Neural cell (in vitro differentiated cells): ENCODE results near the gene WNT7A. TPM values are rescaled to one million over a fixed set of nuclear protein-coding genes. Genes with fewer than 3 reads are reported as not detected.

Experiments used
- H2AFZ ChIP-seq: fragments of 200-600, 300-800 bp; sonication (generic), shearing (Covaris generic); 2 replicates; pipeline ENCODE4 v1.6.0; 2014; ENCODE audit warnings: low read depth, mild to moderate bottlenecking, antibody characterized with exemption, low read length, moderate library complexity
- H3F3A ChIP-seq: fragments of 200-600 bp; shearing (Covaris generic); 2 replicates; pipeline ENCODE4 v1.6.1; 2016; ENCODE audit warnings: mild to moderate bottlenecking, moderate library complexity, mixed read lengths, antibody characterized with exemption, low read length; ENCODE audit not compliant: insufficient read depth, poor library complexity, severe bottlenecking
- H3K27ac ChIP-seq: fragments of 200-600, 300-800 bp; sonication (generic), shearing (Covaris generic); 2 replicates; pipeline ENCODE4 v1.5.1; 2014; ENCODE audit warnings: mild to moderate bottlenecking, low read length, moderate library complexity
- H3K27me3 ChIP-seq: fragments of 300-800, 200-600 bp; sonication (generic), shearing (Covaris generic); 2 replicates; pipeline ENCODE4 v1.6.0; 2014; ENCODE audit warnings: mild to moderate bottlenecking, low read depth, low read length, moderate library complexity; ENCODE audit not compliant: insufficient read depth
- H3K36me3 ChIP-seq: fragments of 300-800, 200-600 bp; sonication (generic), shearing (Covaris generic); 2 replicates; pipeline ENCODE4 v1.5.1; 2014; ENCODE audit warnings: mild to moderate bottlenecking, antibody characterized with exemption, low read length, moderate library complexity; ENCODE audit not compliant: insufficient read depth
- H3K4me2 ChIP-seq: fragments of 300-800, 200-600 bp; sonication (generic), shearing (Covaris generic); 2 replicates; pipeline ENCODE4 v1.6.0; 2014; ENCODE audit warnings: mild to moderate bottlenecking, low read length
- H3K4me3 ChIP-seq: fragments of 300-800, 200-600 bp; sonication (generic), shearing (Covaris generic); 2 replicates; pipeline ENCODE4 v1.5.1; 2014; ENCODE audit warnings: mild to moderate bottlenecking, low read length, moderate library complexity
- H3K79me2 ChIP-seq: fragments of 200-600 bp; shearing (Covaris generic); replicated peaks from 2 replicates; pipeline ENCODE4 v1.6.0; 2014; ENCODE audit warnings: mild to moderate bottlenecking, low read length, moderate library complexity; ENCODE audit not compliant: insufficient read depth
- H3K9ac ChIP-seq: fragments of 300-800, 200-600 bp; sonication (generic), shearing (Covaris generic); 2 replicates; pipeline ENCODE4 v1.6.1; 2016; ENCODE audit warnings: mild to moderate bottlenecking, low read length, mixed read lengths
- H3K9me2 ChIP-seq: fragments of 200-600 bp; shearing (Covaris generic); 2 replicates; pipeline ENCODE4 v1.6.1; 2016; ENCODE audit warnings: mild to moderate bottlenecking, low read length, mixed read lengths; ENCODE audit not compliant: insufficient read depth
- H3K9me3 ChIP-seq: fragments of 200-600, 300-800 bp; sonication (generic), shearing (Covaris generic); 2 replicates; pipeline ENCODE4 v1.6.1; 2016; ENCODE audit warnings: mild to moderate bottlenecking, mixed run types, low read length, moderate library complexity, mixed read lengths
- H4K20me1 ChIP-seq: fragments of 200-600 bp; shearing (Covaris generic); 2 replicates; pipeline ENCODE4 v1.6.1; 2016; ENCODE audit warnings: mild to moderate bottlenecking, mixed run types; ENCODE audit not compliant: insufficient read depth
- EP300 ChIP-seq: fragments of 450-650 bp; conservative IDR thresholded peaks from 2 replicates; pipeline ENCODE4 v1.6.1; 2014; ENCODE audit warnings: antibody characterized with exemption, mild to moderate bottlenecking, moderate library complexity; ENCODE audit not compliant: poor library complexity, severe bottlenecking
- EZH2 ChIP-seq: fragments of 200-600, 300-800 bp; shearing (Covaris generic), sonication (generic); IDR thresholded peaks from 2 replicates; pipeline ENCODE4 v1.6.1; 2014; ENCODE audit warnings: antibody characterized with exemption, low read length, borderline replicate concordance, mild to moderate bottlenecking; ENCODE audit not compliant: insufficient read depth, poor library complexity, severe bottlenecking
- MXI1 ChIP-seq: fragments of 450-650 bp; conservative IDR thresholded peaks from 2 replicates; pipeline ENCODE4 v1.6.1; 2014; ENCODE audit warnings: antibody characterized with exemption, mild to moderate bottlenecking; ENCODE audit not compliant: poor library complexity, severe bottlenecking
- POLR2AphosphoS5 ChIP-seq: IDR thresholded peaks from 2 replicates; pipeline ENCODE4 v1.6.1; 2012
- RAD21 ChIP-seq: fragments of 450-650 bp; conservative IDR thresholded peaks from 2 replicates; pipeline ENCODE4 v1.6.1; 2014; ENCODE audit warnings: antibody characterized with exemption, mild to moderate bottlenecking, moderate library complexity
- SMC3 ChIP-seq: fragments of 450-650 bp; conservative IDR thresholded peaks from 2 replicates; pipeline ENCODE4 v1.6.1; 2014; ENCODE audit warnings: antibody characterized with exemption, mild to moderate bottlenecking, moderate library complexity; ENCODE audit not compliant: poor library complexity
- TAF1 ChIP-seq: IDR thresholded peaks from 2 replicates; pipeline ENCODE4 v1.6.1; 2012; ENCODE audit warnings: low read depth
- polyA plus RNA-seq: library from polyadenylated mRNA; depleted of rRNA; stranded (reverse); fragments of >200 nt; gene quantifications from 2 replicates; pipeline ENCODE4 v1.2.3, GENCODE V29; 2014
- TF ChIP-seq, protein P1 (sequence below): IDR thresholded peaks from 2 replicates; pipeline ENCODE4 v1.6.1; 2012; ENCODE audit warnings: borderline replicate concordance
- TF ChIP-seq, protein P2 (sequence below): fragments of 450-650 bp; IDR thresholded peaks from 2 replicates; pipeline ENCODE4 v1.5.1; 2014; ENCODE audit warnings: antibody characterized with exemption, mild to moderate bottlenecking, moderate library complexity; ENCODE audit not compliant: poor library complexity, severe bottlenecking

Gene WNT7A
- polyA plus RNA-seq, 1 donor from 2014 or later, result 13.3 TPM

GRCh38 chr3:13887495-13888300, 7.8 kb upstream of the WNT7A start:
- no peaks in the 10 kb centered on the region for H3K79me2 ChIP-seq
- H2AFZ ChIP-seq, result no peak overlapping the region
- H3K4me3 ChIP-seq, result no peak overlapping the region
- no peaks in the 10 kb centered on the region for H3K27me3 ChIP-seq
- no peaks in the 10 kb centered on the region for H3K9me3 ChIP-seq
- TF ChIP-seq, protein P1, sequence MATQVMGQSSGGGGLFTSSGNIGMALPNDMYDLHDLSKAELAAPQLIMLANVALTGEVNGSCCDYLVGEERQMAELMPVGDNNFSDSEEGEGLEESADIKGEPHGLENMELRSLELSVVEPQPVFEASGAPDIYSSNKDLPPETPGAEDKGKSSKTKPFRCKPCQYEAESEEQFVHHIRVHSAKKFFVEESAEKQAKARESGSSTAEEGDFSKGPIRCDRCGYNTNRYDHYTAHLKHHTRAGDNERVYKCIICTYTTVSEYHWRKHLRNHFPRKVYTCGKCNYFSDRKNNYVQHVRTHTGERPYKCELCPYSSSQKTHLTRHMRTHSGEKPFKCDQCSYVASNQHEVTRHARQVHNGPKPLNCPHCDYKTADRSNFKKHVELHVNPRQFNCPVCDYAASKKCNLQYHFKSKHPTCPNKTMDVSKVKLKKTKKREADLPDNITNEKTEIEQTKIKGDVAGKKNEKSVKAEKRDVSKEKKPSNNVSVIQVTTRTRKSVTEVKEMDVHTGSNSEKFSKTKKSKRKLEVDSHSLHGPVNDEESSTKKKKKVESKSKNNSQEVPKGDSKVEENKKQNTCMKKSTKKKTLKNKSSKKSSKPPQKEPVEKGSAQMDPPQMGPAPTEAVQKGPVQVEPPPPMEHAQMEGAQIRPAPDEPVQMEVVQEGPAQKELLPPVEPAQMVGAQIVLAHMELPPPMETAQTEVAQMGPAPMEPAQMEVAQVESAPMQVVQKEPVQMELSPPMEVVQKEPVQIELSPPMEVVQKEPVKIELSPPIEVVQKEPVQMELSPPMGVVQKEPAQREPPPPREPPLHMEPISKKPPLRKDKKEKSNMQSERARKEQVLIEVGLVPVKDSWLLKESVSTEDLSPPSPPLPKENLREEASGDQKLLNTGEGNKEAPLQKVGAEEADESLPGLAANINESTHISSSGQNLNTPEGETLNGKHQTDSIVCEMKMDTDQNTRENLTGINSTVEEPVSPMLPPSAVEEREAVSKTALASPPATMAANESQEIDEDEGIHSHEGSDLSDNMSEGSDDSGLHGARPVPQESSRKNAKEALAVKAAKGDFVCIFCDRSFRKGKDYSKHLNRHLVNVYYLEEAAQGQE, result no peak
- TF ChIP-seq EZH2 (no peak), SMC3 (no peak), EP300 (no peak), TAF1 (no peak), MXI1 (no peak), RAD21 (no peak), POLR2AphosphoS5 (no peak)
- TF ChIP-seq, protein P2, sequence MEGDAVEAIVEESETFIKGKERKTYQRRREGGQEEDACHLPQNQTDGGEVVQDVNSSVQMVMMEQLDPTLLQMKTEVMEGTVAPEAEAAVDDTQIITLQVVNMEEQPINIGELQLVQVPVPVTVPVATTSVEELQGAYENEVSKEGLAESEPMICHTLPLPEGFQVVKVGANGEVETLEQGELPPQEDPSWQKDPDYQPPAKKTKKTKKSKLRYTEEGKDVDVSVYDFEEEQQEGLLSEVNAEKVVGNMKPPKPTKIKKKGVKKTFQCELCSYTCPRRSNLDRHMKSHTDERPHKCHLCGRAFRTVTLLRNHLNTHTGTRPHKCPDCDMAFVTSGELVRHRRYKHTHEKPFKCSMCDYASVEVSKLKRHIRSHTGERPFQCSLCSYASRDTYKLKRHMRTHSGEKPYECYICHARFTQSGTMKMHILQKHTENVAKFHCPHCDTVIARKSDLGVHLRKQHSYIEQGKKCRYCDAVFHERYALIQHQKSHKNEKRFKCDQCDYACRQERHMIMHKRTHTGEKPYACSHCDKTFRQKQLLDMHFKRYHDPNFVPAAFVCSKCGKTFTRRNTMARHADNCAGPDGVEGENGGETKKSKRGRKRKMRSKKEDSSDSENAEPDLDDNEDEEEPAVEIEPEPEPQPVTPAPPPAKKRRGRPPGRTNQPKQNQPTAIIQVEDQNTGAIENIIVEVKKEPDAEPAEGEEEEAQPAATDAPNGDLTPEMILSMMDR, result no peak
- no peak overlapping the region for H3K9ac ChIP-seq
- H3K27ac ChIP-seq, result no peak overlapping the region
- H3F3A ChIP-seq, result no peaks in the 10 kb centered on the region
- no peak overlapping the region for H3K4me2 ChIP-seq
- H4K20me1 ChIP-seq, result no peaks in the 10 kb centered on the region
- no peaks in the 10 kb centered on the region for H3K36me3 ChIP-seq
- H3K9me2 ChIP-seq, result no peaks in the 10 kb centered on the region

DNA sequence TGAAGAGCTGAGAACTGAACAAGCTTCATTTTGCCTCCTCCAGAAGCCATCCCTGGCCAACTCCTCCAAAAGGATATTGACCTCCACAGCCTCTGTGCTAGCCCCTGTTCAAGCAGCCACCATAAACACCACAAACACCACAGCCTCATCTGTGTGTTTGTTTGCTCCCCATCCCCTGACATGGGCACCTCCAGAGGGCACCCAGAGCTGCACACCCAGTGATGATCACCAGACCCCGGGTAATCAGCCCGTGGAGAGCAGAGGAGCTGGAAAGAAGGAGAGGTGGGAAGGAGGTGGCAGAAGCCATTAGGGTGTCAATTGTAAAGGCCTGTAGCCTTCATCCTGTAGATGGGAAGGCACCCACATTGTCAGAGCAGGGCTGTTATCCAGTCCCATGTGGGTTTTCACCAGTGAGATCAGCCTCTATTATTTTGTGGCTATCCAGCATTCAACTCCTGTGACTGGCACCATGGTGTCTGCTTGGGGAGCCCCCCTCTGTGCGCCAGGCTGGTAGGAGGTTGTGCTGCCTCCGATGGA, 6.8 kb upstream of the WNT7A start:
- Histone ChIP-seq H3K9me3 (no peaks in the 10 kb centered on the region), H3K27me3 (no peaks in the 10 kb centered on the region), H3K9ac (no peak overlapping the region), H3K4me3 (no peak overlapping the region), H3K27ac (no peak overlapping the region), H3K4me2 (no peak overlapping the region), H4K20me1 (no peaks in the 10 kb centered on the region), H3K36me3 (no peaks in the 10 kb centered on the region), H2AFZ (no peak overlapping the region), H3K9me2 (no peaks in the 10 kb centered on the region), H3F3A (no peaks in the 10 kb centered on the region), H3K79me2 (no peaks in the 10 kb centered on the region)
- TF ChIP-seq TAF1, result no peak
- TF ChIP-seq, protein P1, result no peak
- no peak for TF ChIP-seq EP300
- no peak for TF ChIP-seq EZH2
- TF ChIP-seq, protein P2, result no peak
- no peak for TF ChIP-seq POLR2AphosphoS5
- no peak for TF ChIP-seq RAD21
- TF ChIP-seq MXI1, result no peak
- TF ChIP-seq SMC3, result no peak
